HCT116 (cell line): ENCODE results near the gene STX19. TPM values are rescaled to one million over a fixed set of nuclear protein-coding genes. Genes with fewer than 3 reads are reported as not detected.

Experiments
- ATAC-seq: fragments of 200-7000 bp; cut with Tn5 transposase; 2 replicates; pipeline ENCODE4 v1.9.1; 2020; ENCODE audit warnings: mild to moderate bottlenecking, moderate library complexity
- BruUV-seq: library from RNA; stranded (reverse); fragments of 400-500 nt; replicated peaks from 2 replicates; lab custom pipeline; 2021; lab: Mats Ljungman, UMichigan
- CTCF ChIA-PET: fragments of 300-600 bp; sonication (Branson Sonifier 250); formaldehyde crosslinking; loops from one replicate; lab custom pipeline; 2021; ENCODE audit warnings: antibody characterized with exemption; lab: Charles Lee
- POLR2A ChIA-PET: fragments of 300-600, 350-600 bp; sonication (Branson Sonifier 250); formaldehyde crosslinking; loops from one replicate; lab custom pipeline; 2021; ENCODE audit warnings: antibody characterized with exemption; lab: Charles Lee
- RAD21 ChIA-PET, 2 experiments: fragments of 300-600 bp; sonication (Branson Sonifier 250); formaldehyde crosslinking; loops; one replicate each; lab custom pipeline; 2023; ENCODE audit warnings: low total read pairs in 2 of 2; ENCODE audit not compliant: uncharacterized antibody in 2 of 2, unreplicated experiment in 2 of 2, low non-redundant PET in 1 of 2; lab: Charles Lee
- DNase-seq: peaks from one replicate; pipeline ENCODE4 v3.0.0-alpha.2; 2010; ENCODE audit warnings: low read depth, low spot score
- H2AFZ ChIP-seq: fragments of 200-600 bp; shearing (Covaris generic), sonication (generic); 2 replicates; pipeline ENCODE4 v1.6.1; 2017; ENCODE audit warnings: low read depth, mixed run types, mixed read lengths, antibody characterized with exemption, low read length; ENCODE audit not compliant: poor library complexity, severe bottlenecking
- H3K27ac ChIP-seq: 2 replicates; pipeline ENCODE4 v1.5.1; 2012; ENCODE audit warnings: low read depth, low read length
- H3K27me3 ChIP-seq: fragments of 200-600 bp; sonication (generic); 2 replicates; pipeline ENCODE4 v1.6.1; 2016; ENCODE audit warnings: mixed run types, low read length, mixed read lengths; ENCODE audit not compliant: insufficient read depth
- H3K36me3 ChIP-seq, 2 experiments: fragments of 200-500 bp in 1 of 2; fragments of 200-600 bp in 1 of 2; sonication (Bioruptor generic) in 1 of 2; sonication (generic) in 1 of 2; 2 replicates each; pipeline versions ENCODE4 v1.5.1 to v1.6.1; 2014 to 2016; ENCODE audit warnings: low read length in 2 of 2, inconsistent platforms in 1 of 2, mixed read lengths in 1 of 2, mixed run types in 1 of 2; ENCODE audit not compliant: insufficient read depth in 2 of 2, control insufficient read depth in 1 of 2
- H3K4me1 ChIP-seq, 2 experiments: fragments of 200-600 bp in 1 of 2; sonication (generic) in 1 of 2; 2 replicates each; pipeline versions ENCODE4 v1.5.1 to v1.6.1; 2012 to 2017; ENCODE audit warnings: low read length in 2 of 2, inconsistent platforms in 1 of 2, mild to moderate bottlenecking in 1 of 2, mixed read lengths in 1 of 2, mixed run types in 1 of 2, moderate library complexity in 1 of 2; ENCODE audit not compliant: insufficient read depth in 2 of 2, control insufficient read depth in 1 of 2
- H3K4me2 ChIP-seq: fragments of 200-600 bp; sonication (generic); 2 replicates; pipeline ENCODE4 v1.6.1; 2017; ENCODE audit warnings: mixed run types, low read length, mixed read lengths
- H3K4me3 ChIP-seq, 2 experiments: fragments of 200-600 bp in 1 of 2; sonication (generic) in 1 of 2; replicated peaks in 1 of 2; 2 replicates each; pipeline ENCODE4 v1.5.1; 2011 to 2016; ENCODE audit warnings: low read length in 2 of 2, control low read depth in 1 of 2, low read depth in 1 of 2, mild to moderate bottlenecking in 1 of 2, mixed read lengths in 1 of 2, mixed run types in 1 of 2
- H3K79me2 ChIP-seq: fragments of 200-600 bp; sonication (generic); 2 replicates; pipeline ENCODE4 v1.6.1; 2017; ENCODE audit warnings: mild to moderate bottlenecking, mixed run types, low read length, moderate library complexity, mixed read lengths; ENCODE audit not compliant: insufficient read depth
- H3K9ac ChIP-seq: fragments of 200-600 bp; sonication (generic); 2 replicates; pipeline ENCODE4 v1.6.1; 2016; ENCODE audit warnings: low read length, mixed read lengths
- H3K9me2 ChIP-seq: fragments of 200-600 bp; sonication (generic), shearing (Covaris generic); 2 replicates; pipeline ENCODE4 v1.6.1; 2017; ENCODE audit warnings: mixed run types, mild to moderate bottlenecking, moderate library complexity; ENCODE audit not compliant: insufficient read depth
- H3K9me3 ChIP-seq, 2 experiments: fragments of 200-500 bp in 1 of 2; fragments of 200-600 bp in 1 of 2; sonication (Bioruptor generic) in 1 of 2; sonication (generic) in 1 of 2; 2 replicates each; pipeline ENCODE4 v1.6.1; 2014 to 2017; ENCODE audit warnings: low read length in 2 of 2, mixed read lengths in 2 of 2, inconsistent platforms in 1 of 2, low read depth in 1 of 2, mild to moderate bottlenecking in 1 of 2, mixed run types in 1 of 2, moderate library complexity in 1 of 2; ENCODE audit not compliant: control insufficient read depth in 1 of 2, insufficient read depth in 1 of 2
- H4K20me1 ChIP-seq: fragments of 200-600 bp; sonication (generic), shearing (Covaris generic); 2 replicates; pipeline ENCODE4 v1.6.1; 2017; ENCODE audit warnings: mixed run types, mild to moderate bottlenecking, moderate library complexity; ENCODE audit not compliant: insufficient read depth
- EZH2 ChIP-seq: fragments of 200-600 bp; sonication (generic); IDR thresholded peaks from 2 replicates; pipeline ENCODE4 v1.6.1; 2017; ENCODE audit warnings: antibody characterized with exemption, mixed run types
- JUND ChIP-seq: IDR thresholded peaks from 2 replicates; pipeline ENCODE4 v1.6.1; 2012
- SP1 ChIP-seq: IDR thresholded peaks from 2 replicates; pipeline ENCODE4 v1.6.1; 2012; ENCODE audit warnings: low read depth
- SRF ChIP-seq: IDR thresholded peaks from 2 replicates; pipeline ENCODE4 v1.6.1; 2012; ENCODE audit warnings: low read depth
- TCF7L2 ChIP-seq: IDR thresholded peaks from 2 replicates; pipeline ENCODE4 v1.7.0; 2011; ENCODE audit warnings: borderline replicate concordance, inconsistent platforms; ENCODE audit not compliant: insufficient read depth, insufficient read length; ENCODE audit errors: extremely low read depth
- intact Hi-C: fragments of 100-400 bp; cut with micrococcal nuclease; formaldehyde crosslinking; loops from 2 replicates; pipeline ENCODE4 v1.10.0; 2022
- total RNA-seq: library from RNA; stranded (reverse); gene quantifications from one replicate; pipeline ENCODE4 v1.2.1, GENCODE V29; 2021; ENCODE audit not compliant: unreplicated experiment
- TF ChIP-seq, protein P1 (sequence below): IDR thresholded peaks from 2 replicates; pipeline ENCODE4 v1.6.1; 2011; ENCODE audit warnings: mild to moderate bottlenecking, low read length, moderate library complexity; ENCODE audit not compliant: insufficient replicate concordance; ENCODE audit errors: extremely low read depth

Gene STX19
- total RNA-seq, 1 experiment from 2014 or later, result not detected

DNA sequence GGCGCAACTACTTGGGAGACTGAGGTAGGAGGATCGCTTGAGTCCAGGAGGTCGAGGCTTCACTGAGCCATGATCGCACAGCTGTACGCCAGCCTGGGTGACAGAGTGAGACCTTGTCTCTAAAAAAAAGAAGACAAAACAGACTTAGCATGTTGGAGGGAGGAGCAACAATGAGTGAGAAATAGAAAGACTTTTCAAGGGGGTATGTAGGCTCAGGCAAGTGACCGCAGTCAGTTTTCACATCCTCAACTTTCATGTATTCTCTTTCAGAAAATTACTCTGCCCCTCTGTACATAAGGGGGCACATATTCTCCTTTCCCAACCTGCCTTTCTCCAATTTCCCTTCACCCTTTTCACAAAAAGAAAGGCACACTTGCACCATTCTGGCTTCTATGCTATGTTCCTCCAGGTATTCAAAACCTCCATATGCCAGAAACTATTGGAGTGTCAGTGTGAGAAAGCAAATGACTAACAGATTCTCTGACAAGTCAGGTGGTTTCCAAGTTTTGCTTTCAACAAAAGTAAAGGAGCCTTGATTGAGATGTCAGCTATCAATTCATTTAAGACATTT is 42.0 kb upstream of the STX19 start:
- Histone ChIP-seq H2AFZ (no peak overlapping the region), H3K4me3 (no peak overlapping the region), H3K36me3 (no peaks in the 10 kb centered on the region), H3K27me3 (no peaks in the 10 kb centered on the region), H3K79me2 (no peaks in the 10 kb centered on the region; the same call in 1 of the 2 replicates), H4K20me1 (no peaks in the 10 kb centered on the region), H3K4me1 (no peaks in the 10 kb centered on the region), H3K9ac (no peak overlapping the region), H3K27ac (no peak overlapping the region), H3K4me2 (no peak overlapping the region), H3K9me3 (no peaks in the 10 kb centered on the region), H3K9me2 (no peaks in the 10 kb centered on the region)
- CTCF ChIA-PET, result interaction anchor here (1.3 to 1.6 kb wide), 3 partner anchors 14 to 65 kb away, joined by 3 to 10 read pairs (median 6); partner anchors contain the start of gene STX19
- RAD21 ChIA-PET, result no interaction called here
- ATAC-seq (no peak), DNase-seq (no peak)
- POLR2A ChIA-PET, result interaction anchor here (0.8 kb wide), 1 partner anchor 62 kb away, joined by 3 read pairs; no protein-coding TSS in a partner anchor
- TF ChIP-seq SP1 (no peak), TCF7L2 (no peak), JUND (no peak), SRF (no peak), EZH2 (no peak)
- TF ChIP-seq, protein P1, sequence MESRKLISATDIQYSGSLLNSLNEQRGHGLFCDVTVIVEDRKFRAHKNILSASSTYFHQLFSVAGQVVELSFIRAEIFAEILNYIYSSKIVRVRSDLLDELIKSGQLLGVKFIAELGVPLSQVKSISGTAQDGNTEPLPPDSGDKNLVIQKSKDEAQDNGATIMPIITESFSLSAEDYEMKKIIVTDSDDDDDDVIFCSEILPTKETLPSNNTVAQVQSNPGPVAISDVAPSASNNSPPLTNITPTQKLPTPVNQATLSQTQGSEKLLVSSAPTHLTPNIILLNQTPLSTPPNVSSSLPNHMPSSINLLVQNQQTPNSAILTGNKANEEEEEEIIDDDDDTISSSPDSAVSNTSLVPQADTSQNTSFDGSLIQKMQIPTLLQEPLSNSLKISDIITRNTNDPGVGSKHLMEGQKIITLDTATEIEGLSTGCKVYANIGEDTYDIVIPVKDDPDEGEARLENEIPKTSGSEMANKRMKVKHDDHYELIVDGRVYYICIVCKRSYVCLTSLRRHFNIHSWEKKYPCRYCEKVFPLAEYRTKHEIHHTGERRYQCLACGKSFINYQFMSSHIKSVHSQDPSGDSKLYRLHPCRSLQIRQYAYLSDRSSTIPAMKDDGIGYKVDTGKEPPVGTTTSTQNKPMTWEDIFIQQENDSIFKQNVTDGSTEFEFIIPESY, result no peak
- no TSS peak for BruUV-seq
- intact Hi-C loops, result no loop called here
